ENCODE measurements around the gene RBM46.

Gene RBM46

GRCh38 chr4:154736770-154737169, 44.3 kb upstream of the RBM46 start:
- Histone ChIP-seq H3K9me2 (replicated peaks; ENCODE audit: control insufficient read depth, low read length) (no peaks in the 10 kb centered on the region), H3K9me3 (ENCODE audit: control insufficient read depth, insufficient read depth, low read length) (no peaks in the 10 kb centered on the region), H3K4me1 (ENCODE audit: control insufficient read depth, low read length) (no peaks in the 10 kb centered on the region), H3K79me2 (ENCODE audit: control insufficient read depth, low read length) (no peaks in the 10 kb centered on the region), H3F3A (ENCODE audit: control insufficient read depth, insufficient read depth) (no peaks in the 10 kb centered on the region), H3K27me3 (ENCODE audit: control insufficient read depth, low read length) (no peaks in the 10 kb centered on the region), H3K4me3 (ENCODE audit: low read length) (no peak overlapping the region), H4K20me1 (ENCODE audit: control insufficient read depth, insufficient read depth, low read depth, low read length) (no peaks in the 10 kb centered on the region), H3K27ac (ENCODE audit: low read depth, low read length) (no peak overlapping the region), H3K4me2 (ENCODE audit: low read length) (no peak overlapping the region), H3K36me3 (ENCODE audit: control insufficient read depth, low read length) (no peaks in the 10 kb centered on the region)
- TF ChIP-seq CTCF (IDR thresholded peaks at IDR 0.05; ENCODE audit: low read depth, low read length, poor library complexity, severe bottlenecking): no peak
- TF ChIP-seq EZH2phosphoT487 (IDR thresholded peaks at IDR 0.05; ENCODE audit: borderline replicate concordance, low read length): no peak

GRCh38 chr4:154738426-154738825, 42.6 kb upstream of the RBM46 start:
- Histone ChIP-seq H3K27me3 (ENCODE audit: control insufficient read depth, low read length) (no peaks in the 10 kb centered on the region), H3F3A (ENCODE audit: control insufficient read depth, insufficient read depth) (no peaks in the 10 kb centered on the region), H3K27ac (ENCODE audit: low read depth, low read length) (no peak overlapping the region), H3K4me3 (ENCODE audit: low read length) (no peak overlapping the region), H3K4me2 (ENCODE audit: low read length) (no peak overlapping the region), H3K9me2 (replicated peaks; ENCODE audit: control insufficient read depth, low read length) (no peaks in the 10 kb centered on the region), H3K4me1 (ENCODE audit: control insufficient read depth, low read length) (no peaks in the 10 kb centered on the region), H3K9me3 (ENCODE audit: control insufficient read depth, insufficient read depth, low read length) (no peaks in the 10 kb centered on the region), H3K36me3 (ENCODE audit: control insufficient read depth, low read length) (no peaks in the 10 kb centered on the region), H4K20me1 (ENCODE audit: control insufficient read depth, insufficient read depth, low read depth, low read length) (no peaks in the 10 kb centered on the region), H3K79me2 (ENCODE audit: control insufficient read depth, low read length) (no peaks in the 10 kb centered on the region)
- TF ChIP-seq EZH2phosphoT487 (IDR thresholded peaks at IDR 0.05; ENCODE audit: borderline replicate concordance, low read length) (no peak), CTCF (IDR thresholded peaks at IDR 0.05; ENCODE audit: low read depth, low read length, poor library complexity, severe bottlenecking) (no peak)

- Histone ChIP-seq H3K27ac (ENCODE audit: low read depth, low read length) (no peak overlapping the region), H3K4me1 (ENCODE audit: control insufficient read depth, low read length) (no peaks in the 10 kb centered on the region), H3K79me2 (ENCODE audit: control insufficient read depth, low read length) (no peaks in the 10 kb centered on the region), H3K9me3 (ENCODE audit: control insufficient read depth, insufficient read depth, low read length) (peaks cover under 1% of the 10 kb centered on the region; the same call in 1 of the 2 replicates), H3K9me2 (replicated peaks; ENCODE audit: control insufficient read depth, low read length) (no peaks in the 10 kb centered on the region), H3F3A (ENCODE audit: control insufficient read depth, insufficient read depth) (no peaks in the 10 kb centered on the region), H3K36me3 (ENCODE audit: control insufficient read depth, low read length) (no peaks in the 10 kb centered on the region), H4K20me1 (ENCODE audit: control insufficient read depth, insufficient read depth, low read depth, low read length) (no peaks in the 10 kb centered on the region), H3K4me3 (ENCODE audit: low read length) (no peak overlapping the region), H3K27me3 (ENCODE audit: control insufficient read depth, low read length) (no peaks in the 10 kb centered on the region), H3K4me2 (ENCODE audit: low read length) (no peak overlapping the region)
- TF ChIP-seq EZH2phosphoT487 (IDR thresholded peaks at IDR 0.05; ENCODE audit: borderline replicate concordance, low read length): no peak
- no peak for TF ChIP-seq CTCF (IDR thresholded peaks at IDR 0.05; ENCODE audit: low read depth, low read length, poor library complexity, severe bottlenecking)
Observed at GRCh38 chr4:154739111-154739510, 42.0 kb upstream of the RBM46 start.

- Histone ChIP-seq H3K4me3 (ENCODE audit: low read length) (no peak overlapping the region), H3K4me2 (ENCODE audit: low read length) (no peak overlapping the region), H3K27ac (ENCODE audit: low read depth, low read length) (no peak overlapping the region), H4K20me1 (ENCODE audit: control insufficient read depth, insufficient read depth, low read depth, low read length) (no peaks in the 10 kb centered on the region), H3K4me1 (ENCODE audit: control insufficient read depth, low read length) (no peaks in the 10 kb centered on the region), H3K9me2 (replicated peaks; ENCODE audit: control insufficient read depth, low read length) (no peaks in the 10 kb centered on the region), H3K9me3 (ENCODE audit: control insufficient read depth, insufficient read depth, low read length) (peaks cover 5% of the 10 kb centered on the region; the same call in 1 of the 2 replicates), H3K27me3 (ENCODE audit: control insufficient read depth, low read length) (no peaks in the 10 kb centered on the region), H3K79me2 (ENCODE audit: control insufficient read depth, low read length) (no peaks in the 10 kb centered on the region), H3F3A (ENCODE audit: control insufficient read depth, insufficient read depth) (no peaks in the 10 kb centered on the region), H3K36me3 (ENCODE audit: control insufficient read depth, low read length) (no peaks in the 10 kb centered on the region)
- no peak for TF ChIP-seq CTCF (IDR thresholded peaks at IDR 0.05; ENCODE audit: low read depth, low read length, poor library complexity, severe bottlenecking)
- TF ChIP-seq EZH2phosphoT487 (IDR thresholded peaks at IDR 0.05; ENCODE audit: borderline replicate concordance, low read length): no peak
Observed at GRCh38 chr4:154740462-154740861, 40.6 kb upstream of the RBM46 start.

All from DOHH2 (cell line).